Fibroblast of villous mesenchyme (primary cell): ENCODE measurements around the gene COL23A1. TPM values are rescaled to one million over a fixed set of nuclear protein-coding genes. Genes with fewer than 3 reads are reported as not detected.

ENCODE experiments used
- DNase-seq: peaks from one replicate; pipeline ENCODE4 v3.0.0-alpha.2; 2010; ENCODE audit warnings: low read depth
- H3K4me3 ChIP-seq: 2 replicates; pipeline ENCODE4 v1.5.1; 2011; ENCODE audit warnings: low read depth, mild to moderate bottlenecking, low read length
- CTCF ChIP-seq: IDR thresholded peaks from 2 replicates; pipeline ENCODE4 v1.5.1; 2012; ENCODE audit warnings: low read depth, mild to moderate bottlenecking, low read length; ENCODE audit not compliant: insufficient read depth
- total RNA-seq: library from RNA; depleted of rRNA; stranded (reverse); fragments of >200 nt; gene quantifications from 2 replicates; pipeline ENCODE4 v1.2.3, GENCODE V29; 2012

Gene COL23A1
- total RNA-seq, 1 donor, result not detected

- no peak for DNase-seq
- peak; percentile 45 for TF ChIP-seq CTCF
- H3K4me3 ChIP-seq, result no peak overlapping the region
Observed at GRCh38 chr5:178284093-178284675, 306.0 kb downstream of the COL23A1 start.

- TF ChIP-seq CTCF, result no peak
- H3K4me3 ChIP-seq, result no peak overlapping the region
- no peak for DNase-seq
Observed at GRCh38 chr5:178283520-178283919, 306.7 kb downstream of the COL23A1 start.

GRCh38 chr5:178282391-178282790 is 307.8 kb downstream of the COL23A1 start:
- no peak overlapping the region for H3K4me3 ChIP-seq
- no peak for DNase-seq
- no peak for TF ChIP-seq CTCF

GRCh38 chr5:178281331-178281730 is 308.9 kb downstream of the COL23A1 start:
- DNase-seq, result no peak
- no peak for TF ChIP-seq CTCF
- H3K4me3 ChIP-seq, result no peak overlapping the region

DNA sequence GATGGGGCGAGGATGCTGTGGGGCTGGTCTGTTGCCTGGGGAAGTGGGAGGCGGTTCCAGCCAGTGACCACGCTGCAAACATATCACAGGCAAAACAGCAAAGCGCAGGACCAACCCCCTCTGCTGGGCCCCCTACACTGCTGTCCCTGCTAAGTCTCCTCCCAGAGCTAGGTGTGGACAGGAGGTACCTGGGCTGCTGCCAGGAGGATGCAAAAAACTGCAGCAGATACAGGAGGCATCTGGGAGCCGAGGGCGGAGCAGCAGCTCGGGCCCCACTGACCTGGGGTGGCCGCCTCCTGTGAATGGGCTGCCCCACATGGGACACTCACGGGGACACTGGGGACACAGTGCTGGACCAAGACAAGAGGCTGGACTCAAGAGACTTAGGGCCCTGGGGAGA is 309.6 kb downstream of the COL23A1 start:
- H3K4me3 ChIP-seq, result no peak overlapping the region
- TF ChIP-seq CTCF, result no peak
- no peak for DNase-seq

DNA sequence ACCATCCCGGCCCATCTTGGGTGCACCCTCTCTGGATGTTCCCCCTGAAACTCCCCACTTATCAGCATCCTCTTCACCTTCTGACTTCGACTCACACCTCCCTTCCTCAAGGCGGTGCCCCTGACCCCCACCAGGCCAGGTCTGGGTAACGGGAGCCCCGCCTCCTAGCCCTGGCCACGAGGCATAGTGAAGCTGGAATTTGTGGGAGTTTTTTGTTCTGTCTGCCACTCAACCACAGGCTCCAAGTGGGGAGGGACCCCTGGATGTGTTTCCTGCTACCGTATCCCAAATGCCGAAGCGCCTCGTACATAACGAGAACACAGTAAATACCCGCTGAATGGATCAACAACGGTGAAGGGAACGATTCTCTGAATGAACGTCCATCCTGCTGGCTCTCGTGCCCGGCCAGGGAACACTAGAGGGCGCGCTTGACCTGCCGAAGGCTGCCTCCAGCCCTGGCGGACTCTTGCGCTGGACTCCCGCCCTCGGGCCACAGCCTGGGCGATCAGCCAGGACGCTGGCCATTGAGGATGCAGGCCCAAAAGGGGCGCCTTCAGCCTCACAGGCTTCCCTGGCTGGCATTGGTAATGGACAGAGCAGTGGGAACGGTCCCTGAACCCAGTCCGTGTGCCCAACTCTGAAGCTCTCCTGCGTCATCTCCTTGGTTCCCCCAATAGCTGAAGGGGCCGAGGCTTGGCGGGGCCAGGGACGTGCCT is 310.3 kb downstream of the COL23A1 start:
- peak; percentile 68 for DNase-seq
- no peak overlapping the region for H3K4me3 ChIP-seq
- TF ChIP-seq CTCF, result peak; percentile 87
